ENCODE measurements around the gene PTPRJ.
"Not testable (repeated sequence)": the region's sequence is repeated elsewhere in the genome, so short reads cannot be mapped to it uniquely, and the experiment has no call there.

The PTPRJ gene

GRCh38 chr11:48123934-48124755 lies 143.8 kb downstream of the PTPRJ start:
- no peak for DNase-seq

GRCh38 chr11:48124880-48125279 lies 144.5 kb downstream of the PTPRJ start:
- no peak for DNase-seq

- no peak for DNase-seq
Measured at GRCh38 chr11:48125866-48126265, 145.5 kb downstream of the PTPRJ start.

- DNase-seq, result no peak
Measured at GRCh38 chr11:48127521-48128183, 147.3 kb downstream of the PTPRJ start.

GRCh38 chr11:48129697-48130395 lies 149.5 kb downstream of the PTPRJ start:
- DNase-seq, result no peak

- DNase-seq, result no peak
Measured at GRCh38 chr11:48134221-48134922, 154.0 kb downstream of the PTPRJ start.

- DNase-seq, result no peak
Measured at GRCh38 chr11:48138222-48138621, 157.9 kb downstream of the PTPRJ start.

- DNase-seq, result not testable (repeated sequence)
Measured at GRCh38 chr11:48139896-48140295, 159.5 kb downstream of the PTPRJ start.

GRCh38 chr11:48141475-48142122 lies 161.2 kb downstream of the PTPRJ start:
- no peak for DNase-seq

- no peak for DNase-seq
Measured at GRCh38 chr11:48142889-48143288, 162.5 kb downstream of the PTPRJ start.

GRCh38 chr11:48148749-48149148 lies 168.4 kb downstream of the PTPRJ start:
- DNase-seq, result no peak

- DNase-seq, result no peak
Measured at GRCh38 chr11:48150213-48150612, 169.9 kb downstream of the PTPRJ start.

GRCh38 chr11:48154151-48154550 lies 173.8 kb downstream of the PTPRJ start:
- DNase-seq, result no peak

GRCh38 chr11:48161951-48162884 lies 181.9 kb downstream of the PTPRJ start:
- no peak for DNase-seq

GRCh38 chr11:48162885-48163268 lies 182.5 kb downstream of the PTPRJ start:
- no peak for DNase-seq

- DNase-seq, result no peak
Measured at GRCh38 chr11:48163360-48164100, 183.2 kb downstream of the PTPRJ start.

- DNase-seq, result no peak
Measured at GRCh38 chr11:48164836-48165235, 184.5 kb downstream of the PTPRJ start.

GRCh38 chr11:48165426-48165825 lies 185.1 kb downstream of the PTPRJ start:
- no peak for DNase-seq

GRCh38 chr11:48167380-48167779 lies 187.0 kb downstream of the PTPRJ start:
- no peak for DNase-seq

GRCh38 chr11:48168815-48169214 lies 188.5 kb downstream of the PTPRJ start:
- DNase-seq, result no peak

- no peak for DNase-seq
Measured at GRCh38 chr11:48169259-48169658, 188.9 kb downstream of the PTPRJ start.
